Keratinocyte (primary cell): ENCODE measurements around the gene EPAS1. TPM values are rescaled to one million over a fixed set of nuclear protein-coding genes. Genes with fewer than 3 reads are reported as not detected.

Experiments
- DNase-seq: peaks from one replicate; pipeline ENCODE4 v3.0.0-alpha.2; 2011; ENCODE audit warnings: low read depth, missing footprints, low spot score
- FAIRE-seq: peaks from 2 replicates; lab custom pipeline; 2011; peaks lifted over from hg19 to GRCh38; lab: Jason Lieb, UNC
- H2AFZ ChIP-seq: 2 replicates; pipeline ENCODE4 v1.6.0; 2012; ENCODE audit warnings: low read length, control low read depth, inconsistent platforms; ENCODE audit not compliant: control insufficient read depth
- H3K27ac ChIP-seq: 2 replicates; pipeline ENCODE4 v1.5.1; 2011; ENCODE audit warnings: low read length; ENCODE audit not compliant: control insufficient read depth, insufficient read depth
- H3K27me3 ChIP-seq: 3 replicates; pipeline ENCODE4 v1.6.0; 2011; ENCODE audit warnings: low read length; ENCODE audit not compliant: control insufficient read depth, insufficient read depth; ENCODE audit errors: extremely low read depth
- H3K36me3 ChIP-seq, 2 experiments: 2 replicates in 1 of 2; 3 replicates in 1 of 2; pipeline ENCODE4 v1.5.1; 2011; ENCODE audit warnings: low read length in 2 of 2, mild to moderate bottlenecking in 1 of 2; ENCODE audit not compliant: control insufficient read depth in 2 of 2, insufficient read depth in 2 of 2; ENCODE audit errors: extremely low read depth in 1 of 2
- H3K4me1 ChIP-seq: 3 replicates; pipeline ENCODE4 v1.5.1; 2011; ENCODE audit warnings: low read length; ENCODE audit not compliant: control insufficient read depth, insufficient read depth; ENCODE audit errors: extremely low read depth
- H3K4me2 ChIP-seq: 3 replicates; pipeline ENCODE4 v1.6.0; 2011; ENCODE audit warnings: low read depth, low read length; ENCODE audit not compliant: control insufficient read depth, insufficient read depth; ENCODE audit errors: extremely low read depth
- H3K4me3 ChIP-seq, 3 experiments: fragments of 200-600 bp in 1 of 3; sonication (generic) in 1 of 3; 2 replicates in 2 of 3; 3 replicates in 1 of 3; pipeline ENCODE4 v1.5.1; 2011 to 2016; ENCODE audit warnings: low read length in 3 of 3, mild to moderate bottlenecking in 3 of 3, control low read depth in 2 of 3, inconsistent platforms in 1 of 3, low read depth in 1 of 3, mixed read lengths in 1 of 3, mixed run types in 1 of 3, moderate library complexity in 1 of 3; ENCODE audit not compliant: control insufficient read depth in 2 of 3, insufficient read depth in 2 of 3; ENCODE audit errors: extremely low read depth in 1 of 3
- H3K79me2 ChIP-seq: 2 replicates; pipeline ENCODE4 v1.6.0; 2012; ENCODE audit warnings: low read length; ENCODE audit not compliant: control insufficient read depth, insufficient read depth
- H3K9ac ChIP-seq: 3 replicates; pipeline ENCODE4 v1.6.0; 2011; ENCODE audit warnings: low read length; ENCODE audit not compliant: control insufficient read depth, insufficient read depth; ENCODE audit errors: extremely low read depth
- H3K9me1 ChIP-seq: 3 replicates; pipeline ENCODE4 v1.6.0; 2011; ENCODE audit warnings: low read length; ENCODE audit not compliant: control insufficient read depth, insufficient read depth; ENCODE audit errors: extremely low read depth
- H3K9me3 ChIP-seq: 2 replicates; pipeline ENCODE4 v1.5.1; 2012; ENCODE audit warnings: low read depth, low read length; ENCODE audit not compliant: control insufficient read depth
- H4K20me1 ChIP-seq: 3 replicates; pipeline ENCODE4 v1.6.0; 2011; ENCODE audit warnings: low read length; ENCODE audit not compliant: control insufficient read depth, insufficient read depth; ENCODE audit errors: extremely low read depth
- CTCF ChIP-seq, 3 experiments: IDR thresholded peaks in 1 of 3; conservative IDR thresholded peaks in 1 of 3; optimal IDR thresholded peaks in 1 of 3; 2 replicates in 2 of 3; 3 replicates in 1 of 3; pipeline versions ENCODE3 to v1.5.1; 2011; ENCODE audit warnings: low read length in 3 of 3, mild to moderate bottlenecking in 3 of 3, moderate library complexity in 2 of 3, control low read depth in 1 of 3, inconsistent platforms in 1 of 3; ENCODE audit not compliant: insufficient read depth in 2 of 3; ENCODE audit errors: extremely low read depth in 1 of 3
- EZH2 ChIP-seq: IDR thresholded peaks from one replicate; pipeline ENCODE4 v1.6.1; 2012; ENCODE audit warnings: inconsistent platforms, mild to moderate bottlenecking, low read length, moderate library complexity
- dilution Hi-C: fragments of 300-500 bp; cut with MboI; formaldehyde crosslinking; loops from one replicate; pipeline ENCODE4 v1.7.0; 2020; ENCODE audit warnings: low sequenced_read_pairs; ENCODE audit not compliant: extremely low pct_ligation_motif_present
- polyA plus RNA-seq, 5 experiments: library from polyadenylated mRNA; depleted of rRNA in 3 of 5; stranded (reverse) in 3 of 5; stranded (forward) in 1 of 5; unstranded in 1 of 5; fragments of >200 nt; gene quantifications; 1 replicate in 1 of 5; 2 replicates in 3 of 5; 3 replicates in 1 of 5; pipeline versions ENCODE4 v1.2.1 to v1.2.3, GENCODE V29; 2011 to 2012; ENCODE audit warnings: missing spikeins in 2 of 5, low read depth in 1 of 5, low replicate concordance in 1 of 5

EPAS1 gene
- polyA plus RNA-seq, 1 donor (not counting 4 experiments of a cell fraction or from before 2014, with no cell fraction given) = 96.7 TPM

- TF ChIP-seq EZH2 (no peak), CTCF (optimal IDR thresholded peaks at IDR 0.05 in 1 of 3, IDR thresholded peaks at IDR 0.05 in 1 of 3, conservative IDR thresholded peaks at IDR 0.05 in 1 of 3; ENCODE audit: extremely low read depth in 1 of 3, insufficient read depth in 2 of 3, low read length in 3 of 3) (no peak)
- Histone ChIP-seq H2AFZ (no peak overlapping the region), H3K79me2 (peaks cover 66% of the 10 kb centered on the region), H3K9me3 (no peaks in the 10 kb centered on the region), H3K4me2 (peak overlapping the region; percentile 72), H3K4me3 (no peak overlapping the region), H3K36me3 (peaks cover 0 to 5% of the 10 kb centered on the region in 2 experiments), H4K20me1 (no peaks in the 10 kb centered on the region), H3K9ac (peak overlapping the region; percentile 53), H3K27ac (peak overlapping the region; percentile 92), H3K27me3 (no peaks in the 10 kb centered on the region), H3K4me1 (peaks cover 77% of the 10 kb centered on the region), H3K9me1 (no peaks in the 10 kb centered on the region)
- DNase-seq = no peak
- no peak for FAIRE-seq
- dilution Hi-C loops = no loop called here
Measured at GRCh38 chr2:46325182-46325928, 28.1 kb downstream of the EPAS1 start.

- Histone ChIP-seq H2AFZ (no peak overlapping the region), H3K27me3 (no peaks in the 10 kb centered on the region), H3K9ac (peak overlapping the region; percentile 53), H3K27ac (peak overlapping the region; percentile 92), H3K4me3 (peak overlapping the region in 1 of 3 experiments; percentile 6), H3K79me2 (peaks cover 63% of the 10 kb centered on the region), H3K36me3 (peaks cover 0 to 5% of the 10 kb centered on the region in 2 experiments), H3K4me2 (peak overlapping the region; percentile 72), H4K20me1 (no peaks in the 10 kb centered on the region), H3K9me3 (no peaks in the 10 kb centered on the region), H3K9me1 (no peaks in the 10 kb centered on the region), H3K4me1 (peaks cover 85% of the 10 kb centered on the region)
- no peak for FAIRE-seq
- TF ChIP-seq EZH2 = no peak
- TF ChIP-seq CTCF (optimal IDR thresholded peaks at IDR 0.05 in 1 of 3, IDR thresholded peaks at IDR 0.05 in 1 of 3, conservative IDR thresholded peaks at IDR 0.05 in 1 of 3; ENCODE audit: extremely low read depth in 1 of 3, insufficient read depth in 2 of 3, low read length in 3 of 3) = no peak
- no peak for DNase-seq
- dilution Hi-C loops = no loop called here
Measured at GRCh38 chr2:46326231-46326980, 29.2 kb downstream of the EPAS1 start.
